RPMI8226 (cell line): ENCODE measurements around the gene MAN2B2.
"Not testable (repeated sequence)": the region's sequence is repeated elsewhere in the genome, so short reads cannot be mapped to it uniquely, and the experiment has no call there.

Experiments used
- DNase-seq: peaks from one replicate; pipeline ENCODE4 v3.0.0-alpha.2; 2015

The MAN2B2 gene

GRCh38 chr4:6619116-6619465 lies 44.1 kb downstream of the MAN2B2 start:
- DNase-seq, result no peak

- DNase-seq, result no peak
Observed at GRCh38 chr4:6619466-6620255, 44.7 kb downstream of the MAN2B2 start.

GRCh38 chr4:6620296-6620695 lies 45.3 kb downstream of the MAN2B2 start:
- DNase-seq, result no peak

- DNase-seq, result no peak
Observed at GRCh38 chr4:6620891-6621555, 46.0 kb downstream of the MAN2B2 start.

- DNase-seq, result no peak
Observed at GRCh38 chr4:6621556-6621927, 46.6 kb downstream of the MAN2B2 start.

GRCh38 chr4:6622744-6623143 lies 47.8 kb downstream of the MAN2B2 start:
- no peak for DNase-seq

GRCh38 chr4:6625256-6625655 lies 50.3 kb downstream of the MAN2B2 start:
- DNase-seq, result no peak

GRCh38 chr4:6626066-6626465 lies 51.1 kb downstream of the MAN2B2 start:
- DNase-seq, result no peak

GRCh38 chr4:6627832-6628231 lies 52.8 kb downstream of the MAN2B2 start:
- no peak for DNase-seq

- DNase-seq, result not testable (repeated sequence)
Observed at GRCh38 chr4:6628484-6628883, 53.5 kb downstream of the MAN2B2 start.

GRCh38 chr4:6632125-6632524 lies 57.1 kb downstream of the MAN2B2 start:
- no peak for DNase-seq

- peak; percentile 65 for DNase-seq
Observed at GRCh38 chr4:6633091-6633906, 58.3 kb downstream of the MAN2B2 start.

- peak; percentile 83 for DNase-seq
Observed at GRCh38 chr4:6634746-6635145, 59.8 kb downstream of the MAN2B2 start.

- no peak for DNase-seq
Observed at GRCh38 chr4:6639137-6639680, 64.2 kb downstream of the MAN2B2 start.

GRCh38 chr4:6640292-6641163 lies 65.5 kb downstream of the MAN2B2 start, which contains the start of gene MRFAP1:
Gene MRFAP1 (plus strand): TSS chr4:6640685. CDS start chr4:6640863, 178 bp downstream.
- DNase-seq, result peak; percentile 94

GRCh38 chr4:6641164-6641970 lies 66.4 kb downstream of the MAN2B2 start:
- peak; percentile 14 for DNase-seq

GRCh38 chr4:6641971-6642320 lies 67.0 kb downstream of the MAN2B2 start:
- DNase-seq, result no peak

GRCh38 chr4:6643141-6643847 lies 68.3 kb downstream of the MAN2B2 start:
- DNase-seq, result no peak

- DNase-seq, result no peak
Observed at GRCh38 chr4:6644792-6645530, 70.0 kb downstream of the MAN2B2 start.

- DNase-seq, result no peak
Observed at GRCh38 chr4:6647169-6647568, 72.2 kb downstream of the MAN2B2 start.
